Frontal cortex (tissue), 4 donors: ENCODE measurements around the gene RACGAP1. TPM values are rescaled to one million over a fixed set of nuclear protein-coding genes. Genes with fewer than 3 reads are reported as not detected.
A peak's percentile ranks its signal among the peaks of the same experiment; 100 is the strongest.
"Not testable (repeated sequence)": the region's sequence is repeated elsewhere in the genome, so short reads cannot be mapped to it uniquely, and the experiment has no call there.

Source experiments
- DNase-seq, 2 donors: peaks; one replicate each; pipeline ENCODE4 v3.0.0; 2012; ENCODE audit warnings: low spot score in 2 of 2
- FAIRE-seq: peaks from 2 replicates; lab custom pipeline; 2012; peaks lifted over from hg19 to GRCh38; lab: Jason Lieb, UNC
- total RNA-seq: library from RNA; depleted of rRNA; stranded (reverse); fragments of >200 nt; gene quantifications from one replicate; pipeline ENCODE4 v1.2.3, GENCODE V29; 2014
- donor health status: control.
- donor health status: control.
- donor health status: control.

Gene RACGAP1
- total RNA-seq, 1 donor from 2014 or later: 26.5 TPM

DNA sequence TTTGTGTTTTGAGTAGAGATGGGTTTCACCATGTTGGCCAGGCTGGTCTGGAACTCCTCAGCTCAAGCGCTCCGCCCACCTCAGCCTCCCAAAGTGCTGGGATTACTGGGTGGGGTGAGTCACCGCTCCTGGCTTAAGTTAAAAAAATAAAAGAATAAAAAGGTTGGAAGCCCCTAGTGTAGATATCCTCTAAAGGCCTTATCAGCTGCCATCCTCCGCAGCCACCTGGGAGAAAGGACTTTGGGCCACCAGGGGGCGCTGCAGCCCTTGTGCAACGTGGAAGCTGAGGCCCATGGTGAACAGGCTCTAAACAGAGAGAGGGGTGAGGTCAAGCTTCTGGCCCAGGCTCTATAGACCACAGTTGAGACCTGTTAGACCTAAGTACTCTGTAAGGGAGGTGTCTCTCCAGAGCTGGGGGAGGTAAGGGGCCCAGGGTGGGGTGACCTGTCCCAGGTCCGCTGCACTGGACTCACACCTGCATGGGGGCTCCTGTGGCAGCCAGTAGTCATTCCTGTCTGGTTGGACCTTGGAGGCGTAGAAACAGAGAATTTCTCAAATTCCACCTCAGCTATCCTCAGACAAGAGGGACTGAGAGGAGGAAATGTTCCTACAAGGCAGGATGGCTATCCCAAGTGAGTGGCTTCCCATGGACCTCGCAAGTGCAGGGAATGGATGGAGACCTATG, 14.0 kb upstream of the RACGAP1 start:
- DNase-seq (peak; percentile 65 to 78), FAIRE-seq (no peak)

DNA sequence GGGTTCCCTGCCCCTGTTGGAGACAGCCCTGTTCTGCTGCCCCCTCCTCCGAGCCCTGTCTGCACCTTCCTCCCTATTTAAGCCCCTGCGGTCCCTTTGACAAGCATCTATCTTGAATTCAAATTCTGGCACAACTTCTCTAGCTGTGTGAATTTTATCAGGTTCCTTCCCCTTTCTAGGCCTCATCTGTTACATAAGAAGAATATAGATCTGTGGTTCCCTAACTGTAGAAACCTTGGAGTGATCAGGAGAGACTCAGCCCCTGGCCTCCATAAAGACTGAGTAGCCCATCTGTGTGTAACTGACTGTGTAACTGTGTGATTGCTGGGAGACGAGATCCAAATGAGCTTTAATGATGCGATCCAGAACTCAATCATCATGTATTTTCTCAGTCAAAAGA, 13.0 kb upstream of the RACGAP1 start:
- no peak for FAIRE-seq
- no peak for DNase-seq

- FAIRE-seq (no peak), DNase-seq (no peak)
These were observed 7.7 kb upstream of the RACGAP1 start for GRCh38 chr12:50032854-50033581.

DNA sequence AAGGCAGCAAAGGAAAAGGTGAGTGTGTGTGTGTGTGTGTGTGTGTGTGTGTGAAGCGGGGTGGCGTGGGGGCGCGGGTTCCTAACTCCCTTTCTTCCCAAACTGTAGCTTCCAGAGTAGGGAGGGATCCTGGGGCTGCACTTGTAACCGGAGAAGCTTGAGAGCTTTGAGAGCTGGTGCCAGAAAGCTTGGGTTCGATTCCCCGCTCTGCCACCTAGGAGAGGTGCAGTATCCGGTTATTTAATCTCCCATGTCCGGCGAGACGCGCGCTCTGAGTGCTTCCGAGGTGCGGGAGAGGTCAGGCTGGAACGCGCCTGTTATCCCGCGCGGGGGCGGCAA, 7.2 kb upstream of the RACGAP1 start:
- FAIRE-seq: no peak
- DNase-seq: no peak

GRCh38 chr12:50030449-50030848, 5.2 kb upstream of the RACGAP1 start:
- not testable (repeated sequence) for FAIRE-seq, DNase-seq

DNA sequence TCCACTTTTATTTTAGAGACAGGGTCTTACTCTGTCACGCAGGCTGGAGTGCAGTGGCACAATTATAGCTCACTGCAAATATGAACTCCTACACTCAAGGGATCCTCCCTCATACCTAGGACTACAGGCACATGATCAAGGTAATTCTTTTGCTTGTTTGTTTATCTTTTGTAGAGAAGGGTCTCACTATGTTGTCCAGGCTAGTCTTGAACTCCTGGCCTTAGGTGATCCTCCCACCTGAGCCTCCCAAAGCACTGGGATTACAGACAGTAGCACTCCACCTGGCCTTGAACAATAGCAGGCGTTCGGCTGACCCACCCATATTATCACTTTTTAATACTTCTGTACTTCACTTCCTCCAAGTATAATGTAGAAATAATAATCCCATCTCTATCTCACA, 1.4 kb upstream of the RACGAP1 start:
- FAIRE-seq (no peak), DNase-seq (no peak)

GRCh38 chr12:50024805-50025186, 498 bp downstream of the RACGAP1 start:
- FAIRE-seq: no peak
- no peak for DNase-seq

GRCh38 chr12:50024227-50024626, 1.1 kb downstream of the RACGAP1 start:
- FAIRE-seq (no peak), DNase-seq (no peak)

GRCh38 chr12:50022903-50023302, 2.4 kb downstream of the RACGAP1 start:
- FAIRE-seq (no peak), DNase-seq (no peak)

- no peak for DNase-seq
These were observed 4.3 kb downstream of the RACGAP1 start for GRCh38 chr12:50021031-50021430.

GRCh38 chr12:50019524-50019923, 5.8 kb downstream of the RACGAP1 start:
- FAIRE-seq (no peak), DNase-seq (no peak)

More at GRCh38 chr12:50021031-50021430, 4.3 kb downstream of the RACGAP1 start:
- FAIRE-seq: no peak

GRCh38 chr12:50018968-50019367, 6.3 kb downstream of the RACGAP1 start:
- DNase-seq (no peak), FAIRE-seq (no peak)

DNA sequence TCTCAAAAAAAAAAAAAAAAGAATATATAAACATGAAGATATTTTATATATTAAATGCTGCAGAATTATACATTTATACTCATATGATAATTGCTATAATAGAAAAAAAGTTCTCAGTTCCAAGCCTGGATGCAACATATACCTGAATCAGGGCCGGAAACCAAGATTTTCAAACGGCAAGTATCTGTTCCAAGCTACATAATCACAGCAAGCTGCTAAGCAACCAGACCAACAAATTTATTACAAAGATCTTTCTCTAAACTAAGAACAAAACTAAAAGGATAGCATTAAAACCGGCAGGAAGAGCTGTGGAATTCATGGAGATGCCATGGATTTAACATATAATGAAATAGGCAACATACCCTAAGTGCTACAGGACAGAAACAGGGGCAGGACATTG, 7.1 kb downstream of the RACGAP1 start:
- FAIRE-seq (no peak), DNase-seq (no peak)

DNA sequence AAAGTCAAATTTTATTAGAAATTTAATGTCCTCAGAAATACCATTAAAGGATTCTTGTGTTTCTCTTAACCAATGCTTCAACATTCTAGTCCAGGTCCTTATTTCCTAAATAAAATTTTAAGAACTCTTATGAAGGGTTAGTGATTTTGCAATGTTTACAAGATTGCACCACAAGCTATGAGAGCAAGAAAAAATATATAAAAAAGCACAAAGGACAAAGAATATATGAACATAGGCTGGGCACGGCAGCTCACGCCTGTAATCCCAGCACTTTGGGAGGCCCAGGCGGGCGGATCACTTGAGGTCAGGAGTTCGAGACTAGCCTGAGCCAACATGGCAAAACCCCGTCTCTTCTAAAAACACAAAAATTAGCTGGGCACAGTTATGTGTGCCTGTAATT, 7.7 kb downstream of the RACGAP1 start:
- DNase-seq: no peak
- no peak for FAIRE-seq

GRCh38 chr12:50016501-50017475, 8.5 kb downstream of the RACGAP1 start:
- FAIRE-seq (no peak), DNase-seq (peak in 1 of 2 donors; percentile 46)

GRCh38 chr12:50014342-50014741, 11.0 kb downstream of the RACGAP1 start:
- no peak for FAIRE-seq

GRCh38 chr12:50013361-50014147, 11.7 kb downstream of the RACGAP1 start:
- DNase-seq: no peak
- FAIRE-seq: no peak

More at GRCh38 chr12:50014342-50014741, 11.0 kb downstream of the RACGAP1 start:
- no peak for DNase-seq

- no peak for DNase-seq
- FAIRE-seq: no peak
These were observed 18.4 kb downstream of the RACGAP1 start for GRCh38 chr12:50006754-50007442.

DNA sequence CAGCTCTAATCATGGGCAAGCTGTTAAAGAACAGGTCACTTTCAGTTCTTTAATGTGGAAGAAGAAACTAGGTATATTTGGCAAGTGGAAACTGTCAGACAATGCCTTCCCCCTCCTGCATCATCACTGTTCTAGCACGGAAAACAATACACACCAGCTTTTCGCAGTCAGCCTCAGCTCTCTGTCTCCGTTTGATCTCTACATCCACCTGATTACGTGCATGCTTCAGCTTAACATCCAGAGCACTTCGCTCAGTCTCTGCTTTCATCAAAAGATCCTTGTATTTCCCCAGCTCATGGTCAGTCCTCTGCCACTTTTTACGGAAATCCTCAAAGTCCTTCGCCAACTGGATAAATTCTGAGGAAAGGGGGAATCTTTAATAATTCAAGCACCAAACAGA, 19.0 kb downstream of the RACGAP1 start:
- DNase-seq (no peak), FAIRE-seq (no peak)
